ENCODE data around the gene PSMD5. TPM values are rescaled to one million over a fixed set of nuclear protein-coding genes. Genes with fewer than 3 reads are reported as not detected.
A peak's percentile ranks its signal among the peaks of the same experiment; 100 is the strongest.

The PSMD5 gene
- total RNA-seq, 1 donor from 2014 or later: 27.5 TPM

- intact Hi-C loops (cut with DNase I): no loop called here
- peaks cover 0 to 24% of the 10 kb centered on the region in 2 donors for H3K36me3 ChIP-seq
- peaks cover 65% of the 10 kb centered on the region for H3K4me1 ChIP-seq
- H3K27ac ChIP-seq: no peak overlapping the region
- H3K9me3 ChIP-seq: no peaks in the 10 kb centered on the region
- H3K27me3 ChIP-seq: no peaks in the 10 kb centered on the region
- no peak overlapping the region for H3K4me3 ChIP-seq
- TF ChIP-seq POLR2A (IDR thresholded peaks at IDR 0.05) (no peak), POLR2AphosphoS5 (IDR thresholded peaks at IDR 0.05; ENCODE audit: insufficient read depth in 1 of 2, low read depth in 1 of 2) (no peak)
- TF ChIP-seq, protein P1, sequence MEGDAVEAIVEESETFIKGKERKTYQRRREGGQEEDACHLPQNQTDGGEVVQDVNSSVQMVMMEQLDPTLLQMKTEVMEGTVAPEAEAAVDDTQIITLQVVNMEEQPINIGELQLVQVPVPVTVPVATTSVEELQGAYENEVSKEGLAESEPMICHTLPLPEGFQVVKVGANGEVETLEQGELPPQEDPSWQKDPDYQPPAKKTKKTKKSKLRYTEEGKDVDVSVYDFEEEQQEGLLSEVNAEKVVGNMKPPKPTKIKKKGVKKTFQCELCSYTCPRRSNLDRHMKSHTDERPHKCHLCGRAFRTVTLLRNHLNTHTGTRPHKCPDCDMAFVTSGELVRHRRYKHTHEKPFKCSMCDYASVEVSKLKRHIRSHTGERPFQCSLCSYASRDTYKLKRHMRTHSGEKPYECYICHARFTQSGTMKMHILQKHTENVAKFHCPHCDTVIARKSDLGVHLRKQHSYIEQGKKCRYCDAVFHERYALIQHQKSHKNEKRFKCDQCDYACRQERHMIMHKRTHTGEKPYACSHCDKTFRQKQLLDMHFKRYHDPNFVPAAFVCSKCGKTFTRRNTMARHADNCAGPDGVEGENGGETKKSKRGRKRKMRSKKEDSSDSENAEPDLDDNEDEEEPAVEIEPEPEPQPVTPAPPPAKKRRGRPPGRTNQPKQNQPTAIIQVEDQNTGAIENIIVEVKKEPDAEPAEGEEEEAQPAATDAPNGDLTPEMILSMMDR (IDR thresholded peaks at IDR 0.05): no peak
- DNase-seq (ENCODE audit: extremely low spot score in 2 of 2): no peak
These were observed 54.8 kb downstream of the PSMD5 start for GRCh38 chr9:120787933-120788332.

- Histone ChIP-seq H3K36me3 (peaks cover 0 to 25% of the 10 kb centered on the region in 2 donors), H3K27me3 (no peaks in the 10 kb centered on the region)
These were observed 59.1 kb downstream of the PSMD5 start for GRCh38 chr9:120783602-120784047.

GRCh38 chr9:120781236-120781635 is 61.5 kb downstream of the PSMD5 start:
- intact Hi-C loops (cut with DNase I): no loop called here

More at GRCh38 chr9:120783602-120784047, 59.1 kb downstream of the PSMD5 start:
- intact Hi-C loops (cut with DNase I): no loop called here
- peak overlapping the region; percentile 20 for H3K27ac ChIP-seq
- DNase-seq (ENCODE audit: extremely low spot score in 2 of 2): no peak
- peak; percentile 26 to 85 for TF ChIP-seq POLR2AphosphoS5 (IDR thresholded peaks at IDR 0.05; ENCODE audit: insufficient read depth in 1 of 2, low read depth in 1 of 2)
- TF ChIP-seq, protein P1 (IDR thresholded peaks at IDR 0.05): no peak
- no peaks in the 10 kb centered on the region for H3K9me3 ChIP-seq
- peaks cover 35% of the 10 kb centered on the region for H3K4me1 ChIP-seq
- H3K4me3 ChIP-seq: no peak overlapping the region

DNA sequence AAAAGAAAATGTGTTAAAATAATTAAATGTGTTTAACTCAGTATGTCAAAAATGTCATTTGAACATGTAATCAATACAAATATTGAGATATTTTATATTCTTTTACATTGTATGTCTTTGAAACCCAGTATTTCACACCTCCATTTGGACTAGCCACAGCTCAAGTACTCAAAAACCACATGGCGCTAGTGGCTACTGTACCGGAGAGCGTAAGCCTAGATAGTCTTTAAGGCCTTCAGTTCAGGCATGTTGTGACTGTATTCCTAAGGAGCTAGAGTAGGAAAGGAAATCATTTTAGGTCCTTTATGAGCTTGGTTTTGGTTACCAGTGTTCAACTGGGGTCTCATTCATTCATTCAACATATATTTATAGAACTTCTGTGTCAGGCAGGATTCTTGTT is 62.4 kb downstream of the PSMD5 start:
- Histone ChIP-seq H3K4me3 (no peak overlapping the region), H3K36me3 (peaks cover 0 to 26% of the 10 kb centered on the region in 2 donors), H3K27ac (no peak overlapping the region), H3K4me1 (peaks cover 24% of the 10 kb centered on the region), H3K9me3 (no peaks in the 10 kb centered on the region), H3K27me3 (no peaks in the 10 kb centered on the region)
- intact Hi-C loops (cut with DNase I): no loop called here
- TF ChIP-seq, protein P1 (IDR thresholded peaks at IDR 0.05): no peak
- no peak for DNase-seq (ENCODE audit: extremely low spot score in 2 of 2)

More at GRCh38 chr9:120781236-120781635, 61.5 kb downstream of the PSMD5 start:
- H3K9me3 ChIP-seq: no peaks in the 10 kb centered on the region
- no peak overlapping the region for H3K4me3 ChIP-seq
- TF ChIP-seq POLR2A (IDR thresholded peaks at IDR 0.05): no peak
- TF ChIP-seq, protein P1 (IDR thresholded peaks at IDR 0.05): no peak
- no peak for TF ChIP-seq POLR2AphosphoS5 (IDR thresholded peaks at IDR 0.05; ENCODE audit: insufficient read depth in 1 of 2, low read depth in 1 of 2)
- DNase-seq (ENCODE audit: extremely low spot score in 2 of 2): no peak
- no peaks in the 10 kb centered on the region for H3K27me3 ChIP-seq
- no peak overlapping the region for H3K27ac ChIP-seq
- H3K4me1 ChIP-seq: peaks cover 24% of the 10 kb centered on the region
- peaks cover 0 to 26% of the 10 kb centered on the region in 2 donors for H3K36me3 ChIP-seq

- DNase-seq (ENCODE audit: extremely low spot score in 2 of 2): no peak
- no peaks in the 10 kb centered on the region for H3K27me3 ChIP-seq
- H3K4me1 ChIP-seq: peaks cover 21% of the 10 kb centered on the region
- no peak overlapping the region for H3K27ac ChIP-seq
- TF ChIP-seq POLR2A (IDR thresholded peaks at IDR 0.05) (no peak), POLR2AphosphoS5 (IDR thresholded peaks at IDR 0.05; ENCODE audit: insufficient read depth in 1 of 2, low read depth in 1 of 2) (no peak)
- TF ChIP-seq, protein P1 (IDR thresholded peaks at IDR 0.05): no peak
- peaks cover 0 to 36% of the 10 kb centered on the region in 2 donors for H3K36me3 ChIP-seq
- H3K9me3 ChIP-seq: no peaks in the 10 kb centered on the region
- intact Hi-C loops (cut with DNase I): no loop called here
- H3K4me3 ChIP-seq: no peak overlapping the region
These were observed 63.5 kb downstream of the PSMD5 start for GRCh38 chr9:120779227-120779626.
